Skeletal muscle tissue (tissue), 4 donors: Measurements from ENCODE around the gene MTUS2. TPM values are rescaled to one million over a fixed set of nuclear protein-coding genes. Genes with fewer than 3 reads are reported as not detected.

Experiments used
- H3K27ac ChIP-seq: one replicate; pipeline ENCODE4 v1.7.0; 2013; ENCODE audit warnings: mild to moderate bottlenecking, low read depth, low read length, inconsistent platforms
- H3K27me3 ChIP-seq, 3 donors: one replicate each; pipeline ENCODE4 v1.7.0; 2013; ENCODE audit warnings: low read length in 3 of 3; ENCODE audit not compliant: control insufficient read depth in 3 of 3, insufficient read depth in 3 of 3
- H3K36me3 ChIP-seq, 3 donors: one replicate each; pipeline ENCODE4 v1.7.0; 2013; ENCODE audit warnings: low read length in 3 of 3; ENCODE audit not compliant: control insufficient read depth in 3 of 3, insufficient read depth in 3 of 3
- H3K4me1 ChIP-seq, 3 donors: one replicate each; pipeline ENCODE4 v1.7.0; 2013; ENCODE audit warnings: low read length in 3 of 3, mild to moderate bottlenecking in 3 of 3; ENCODE audit not compliant: control insufficient read depth in 3 of 3, insufficient read depth in 3 of 3
- H3K4me3 ChIP-seq, 3 donors: one replicate each; pipeline ENCODE4 v1.7.0; 2013; ENCODE audit warnings: low read length in 3 of 3
- H3K9ac ChIP-seq, 3 donors: one replicate each; pipeline ENCODE4 v1.7.0; 2013; ENCODE audit warnings: low read length in 3 of 3, mild to moderate bottlenecking in 3 of 3, moderate library complexity in 2 of 3, low read depth in 1 of 3
- H3K9me3 ChIP-seq, 3 donors: one replicate each; pipeline ENCODE4 v1.7.0; 2013; ENCODE audit warnings: low read length in 3 of 3; ENCODE audit not compliant: control insufficient read depth in 3 of 3
- total RNA-seq: library from RNA; depleted of rRNA; stranded (reverse); fragments of >200 nt; gene quantifications from one replicate; pipeline ENCODE4 v1.2.3, GENCODE V29; 2014
- donor health status: Osteomylitis.

The MTUS2 gene
- total RNA-seq, 1 donor from 2014 or later = 4.2 TPM

- Histone ChIP-seq H3K4me3 (no peak overlapping the region), H3K36me3 (no peaks in the 10 kb centered on the region), H3K9me3 (peaks cover 3 to 5% (median 4%) of the 10 kb centered on the region in 3 donors), H3K4me1 (no peaks in the 10 kb centered on the region), H3K27ac (no peak overlapping the region), H3K27me3 (no peaks in the 10 kb centered on the region), H3K9ac (no peak overlapping the region)
Measured at GRCh38 chr13:29310806-29311205, 490.7 kb downstream of the MTUS2 start.

- H3K9me3 ChIP-seq = no peaks in the 10 kb centered on the region
- no peak overlapping the region for H3K27ac ChIP-seq
Measured at GRCh38 chr13:29315847-29316246, 495.7 kb downstream of the MTUS2 start.

GRCh38 chr13:29317828-29318227, 497.7 kb downstream of the MTUS2 start:
- no peaks in the 10 kb centered on the region for H3K4me1 ChIP-seq
- H3K27ac ChIP-seq = no peak overlapping the region
- H3K4me3 ChIP-seq = no peak overlapping the region
- peaks cover 0 to 2% (median 0%) of the 10 kb centered on the region in 3 donors for H3K27me3 ChIP-seq
- H3K9me3 ChIP-seq = no peaks in the 10 kb centered on the region
- no peak overlapping the region for H3K9ac ChIP-seq
- no peaks in the 10 kb centered on the region for H3K36me3 ChIP-seq

More at GRCh38 chr13:29315847-29316246, 495.7 kb downstream of the MTUS2 start:
- no peak overlapping the region for H3K9ac ChIP-seq
- no peak overlapping the region for H3K4me3 ChIP-seq
- H3K27me3 ChIP-seq = peaks cover 0 to 2% (median 0%) of the 10 kb centered on the region in 3 donors
- no peaks in the 10 kb centered on the region for H3K4me1 ChIP-seq
- no peaks in the 10 kb centered on the region for H3K36me3 ChIP-seq

- H3K9me3 ChIP-seq = no peaks in the 10 kb centered on the region
- no peak overlapping the region for H3K9ac ChIP-seq
- no peaks in the 10 kb centered on the region for H3K36me3 ChIP-seq
- H3K27ac ChIP-seq = no peak overlapping the region
- no peak overlapping the region for H3K4me3 ChIP-seq
- H3K27me3 ChIP-seq = peaks cover 0 to 2% (median 0%) of the 10 kb centered on the region in 3 donors
- no peaks in the 10 kb centered on the region for H3K4me1 ChIP-seq
Measured at GRCh38 chr13:29318741-29319140, 498.6 kb downstream of the MTUS2 start.

- Histone ChIP-seq H3K4me1 (no peaks in the 10 kb centered on the region), H3K27me3 (peaks cover 0 to 2% (median 0%) of the 10 kb centered on the region in 3 donors), H3K4me3 (no peak overlapping the region), H3K27ac (no peak overlapping the region), H3K9ac (no peak overlapping the region), H3K9me3 (no peaks in the 10 kb centered on the region), H3K36me3 (no peaks in the 10 kb centered on the region)
Measured at GRCh38 chr13:29319451-29319850, 499.3 kb downstream of the MTUS2 start.

- Histone ChIP-seq H3K9ac (no peak overlapping the region), H3K27ac (no peak overlapping the region), H3K9me3 (no peaks in the 10 kb centered on the region), H3K4me1 (no peaks in the 10 kb centered on the region), H3K36me3 (no peaks in the 10 kb centered on the region), H3K4me3 (no peak overlapping the region), H3K27me3 (no peaks in the 10 kb centered on the region)
Measured at GRCh38 chr13:29323954-29324353, 503.8 kb downstream of the MTUS2 start.

- Histone ChIP-seq H3K27ac (no peak overlapping the region), H3K36me3 (no peaks in the 10 kb centered on the region), H3K4me1 (no peaks in the 10 kb centered on the region), H3K9me3 (no peaks in the 10 kb centered on the region), H3K9ac (no peak overlapping the region), H3K27me3 (no peaks in the 10 kb centered on the region), H3K4me3 (no peak overlapping the region)
Measured at GRCh38 chr13:29324601-29325000, 504.5 kb downstream of the MTUS2 start.

- H3K9me3 ChIP-seq = no peaks in the 10 kb centered on the region
- H3K4me1 ChIP-seq = no peaks in the 10 kb centered on the region
- no peak overlapping the region for H3K27ac ChIP-seq
- H3K36me3 ChIP-seq = no peaks in the 10 kb centered on the region
- H3K9ac ChIP-seq = no peak overlapping the region
- no peaks in the 10 kb centered on the region for H3K27me3 ChIP-seq
- H3K4me3 ChIP-seq = no peak overlapping the region
Measured at GRCh38 chr13:29328501-29328900, 508.4 kb downstream of the MTUS2 start.

- Histone ChIP-seq H3K4me3 (no peak overlapping the region), H3K4me1 (no peaks in the 10 kb centered on the region), H3K36me3 (no peaks in the 10 kb centered on the region)
Measured at GRCh38 chr13:29336356-29336755, 516.2 kb downstream of the MTUS2 start.

GRCh38 chr13:29339386-29340272, 519.5 kb downstream of the MTUS2 start:
- Histone ChIP-seq H3K9ac (no peak overlapping the region), H3K4me1 (no peaks in the 10 kb centered on the region), H3K4me3 (no peak overlapping the region)

More at GRCh38 chr13:29336356-29336755, 516.2 kb downstream of the MTUS2 start:
- Histone ChIP-seq H3K27ac (no peak overlapping the region), H3K9me3 (no peaks in the 10 kb centered on the region), H3K27me3 (no peaks in the 10 kb centered on the region), H3K9ac (no peak overlapping the region)

More at GRCh38 chr13:29339386-29340272, 519.5 kb downstream of the MTUS2 start:
- H3K27me3 ChIP-seq = no peaks in the 10 kb centered on the region
- H3K27ac ChIP-seq = no peak overlapping the region
- no peaks in the 10 kb centered on the region for H3K9me3 ChIP-seq
- no peaks in the 10 kb centered on the region for H3K36me3 ChIP-seq
